ENCODE data around the gene LIN9. TPM values are rescaled to one million over a fixed set of nuclear protein-coding genes. Genes with fewer than 3 reads are reported as not detected.

Gene LIN9
- total and polyA plus RNA-seq, 2 of the 13 experiments (the other 11 are each of a cell fraction or from before 2014, with no cell fraction given) = 3.0 to 10.0 TPM

- H3K4me3 ChIP-seq (replicated peaks in 1 of 3; ENCODE audit: insufficient read depth in 1 of 3, low read depth in 2 of 3, low read length in 3 of 3) = no peak overlapping the region
- peaks cover 0 to 12% of the 10 kb centered on the region in 2 experiments; a peak in 1 of 5 replicates for H3K36me3 ChIP-seq (replicated peaks in 1 of 2; ENCODE audit: control insufficient read depth in 1 of 2, insufficient read depth in 2 of 2, low read length in 2 of 2)
- no peak overlapping the region for H3K27ac ChIP-seq (ENCODE audit: extremely low read length, insufficient read depth, low read length)
- H3K9ac ChIP-seq (ENCODE audit: insufficient read depth, low read depth, low read length) = no peak overlapping the region
- POLR2A ChIA-PET = no interaction called here
- no peaks in the 10 kb centered on the region for H3K4me1 ChIP-seq (ENCODE audit: insufficient read depth, low read length)
- DNase-seq (ENCODE audit: low spot score) = no peak
- no peaks in the 10 kb centered on the region for H4K20me1 ChIP-seq (ENCODE audit: insufficient read depth, low read length)
- no peak for ATAC-seq
- no peak overlapping the region for H3K4me2 ChIP-seq (ENCODE audit: low read depth, low read length)
- CTCF ChIA-PET (ENCODE audit: low intra/inter-chr PET ratio, low total read pairs) = no interaction called here
- BruUV-seq (replicated peaks) = no TSS peak
- TF ChIP-seq CEBPG (CRISPR knock-in tag; IDR thresholded peaks at IDR 0.05) (0 out of 2 replicates have a peak, but pooled peaks have one; percentile 30), JDP2 (CRISPR knock-in tag; IDR thresholded peaks at IDR 0.05; ENCODE audit: borderline replicate concordance) (no peak), CEBPB (IDR thresholded peaks at IDR 0.05; ENCODE audit: borderline replicate concordance, low read depth, low read length) (peak; percentile 85)
- WGBS (ENCODE audit: low lambda C conversion rate) = 100% methylated on average over 1 of the region's 1 CpG
- H3K79me2 ChIP-seq (ENCODE audit: insufficient read depth, low read length) = no peaks in the 10 kb centered on the region
- peaks cover 17% of the 10 kb centered on the region for H3K9me3 ChIP-seq (ENCODE audit: low read length)
- no peak overlapping the region for H2AFZ ChIP-seq (ENCODE audit: low read length)
- intact Hi-C loops (cut with micrococcal nuclease; ENCODE audit: unreplicated experiment) = no loop called here
- H3K27me3 ChIP-seq (ENCODE audit: control insufficient read depth in 1 of 2, insufficient read depth in 2 of 2, low read length in 2 of 2) = no peaks in the 10 kb centered on the region
- in situ Hi-C loops (cut with HindIII; ENCODE audit: extremely low pct_ligation_motif_present, low pct_unique_long_range_greater_than_20kb) = no loop called here
- no peak for FAIRE-seq
These were observed 47.1 kb downstream of the LIN9 start for GRCh38 chr1:226261818-226262217.

DNA sequence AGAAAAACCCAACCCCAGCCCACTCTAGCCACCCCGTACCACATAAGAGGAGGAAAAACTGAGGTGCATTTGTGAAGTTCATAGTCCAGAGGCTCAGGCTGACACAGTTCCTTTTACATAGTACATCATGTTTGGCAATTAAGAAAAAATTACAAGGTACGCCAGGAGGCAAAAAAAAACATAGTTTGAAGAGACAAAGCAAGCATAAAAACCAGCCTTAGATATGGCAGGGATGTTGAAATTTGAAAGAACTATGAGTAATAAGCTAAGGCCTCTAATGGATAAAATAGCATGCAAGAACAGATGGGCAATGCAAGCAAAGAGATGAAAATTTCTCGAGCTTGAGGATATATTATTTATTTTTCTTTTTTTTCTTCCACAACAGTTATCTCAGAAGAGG is 53.6 kb downstream of the LIN9 start:
- Histone ChIP-seq H3K4me3 (replicated peaks in 1 of 3; ENCODE audit: insufficient read depth in 1 of 3, low read depth in 2 of 3, low read length in 3 of 3) (no peak overlapping the region), H3K4me1 (ENCODE audit: insufficient read depth, low read length) (no peaks in the 10 kb centered on the region), H3K79me2 (ENCODE audit: insufficient read depth, low read length) (no peaks in the 10 kb centered on the region), H3K36me3 (replicated peaks in 1 of 2; ENCODE audit: control insufficient read depth in 1 of 2, insufficient read depth in 2 of 2, low read length in 2 of 2) (peaks cover 1 to 3% of the 10 kb centered on the region in 2 experiments; a peak in 3 of 5 replicates), H3K4me2 (ENCODE audit: low read depth, low read length) (no peak overlapping the region), H3K9me3 (ENCODE audit: low read length) (peaks cover 5% of the 10 kb centered on the region), H4K20me1 (ENCODE audit: insufficient read depth, low read length) (no peaks in the 10 kb centered on the region), H2AFZ (ENCODE audit: low read length) (no peak overlapping the region), H3K27me3 (ENCODE audit: control insufficient read depth in 1 of 2, insufficient read depth in 2 of 2, low read length in 2 of 2) (no peaks in the 10 kb centered on the region), H3K27ac (ENCODE audit: extremely low read length, insufficient read depth, low read length) (no peak overlapping the region), H3K9ac (ENCODE audit: insufficient read depth, low read depth, low read length) (no peak overlapping the region)
- ChIA-PET CTCF (ENCODE audit: low intra/inter-chr PET ratio, low total read pairs) (no interaction called here), POLR2A (no interaction called here)
- ATAC-seq = no peak
- TF ChIP-seq ZNF335 (CRISPR knock-in tag; IDR thresholded peaks at IDR 0.05) = no peak
- TF ChIP-seq KDM5A (IDR thresholded peaks at IDR 0.05; ENCODE audit: borderline replicate concordance, low read length) = no peak
- no peak for TF ChIP-seq ZNF772 (CRISPR knock-in tag; IDR thresholded peaks at IDR 0.05)
- no peak for TF ChIP-seq ZNF572 (CRISPR knock-in tag; IDR thresholded peaks at IDR 0.05)
- TF ChIP-seq NFATC3 (CRISPR knock-in tag; IDR thresholded peaks at IDR 0.05) = no peak
- no peak for TF ChIP-seq PAF1 (CRISPR knock-in tag; IDR thresholded peaks at IDR 0.05)
- TF ChIP-seq ZNF143 (CRISPR knock-in tag; IDR thresholded peaks at IDR 0.05) = no peak
- TF ChIP-seq EP300 (IDR thresholded peaks at IDR 0.05; ENCODE audit: low read depth in 2 of 2, low read length in 2 of 2) = no peak
- TF ChIP-seq EP300 (CRISPR knock-in tag; IDR thresholded peaks at IDR 0.05; ENCODE audit: borderline replicate concordance) = no peak
- no peak for TF ChIP-seq CBX2 (IDR thresholded peaks at IDR 0.05; ENCODE audit: low read depth, low read length)
- TF ChIP-seq CBX2 (CRISPR knock-in tag; IDR thresholded peaks at IDR 0.05; ENCODE audit: low read depth) = no peak
- TF ChIP-seq ZNF12 (CRISPR knock-in tag; IDR thresholded peaks at IDR 0.05) = no peak
- TF ChIP-seq ZNF460 (CRISPR knock-in tag; IDR thresholded peaks at IDR 0.05; ENCODE audit: borderline replicate concordance) = no peak
- TF ChIP-seq, protein P1, sequence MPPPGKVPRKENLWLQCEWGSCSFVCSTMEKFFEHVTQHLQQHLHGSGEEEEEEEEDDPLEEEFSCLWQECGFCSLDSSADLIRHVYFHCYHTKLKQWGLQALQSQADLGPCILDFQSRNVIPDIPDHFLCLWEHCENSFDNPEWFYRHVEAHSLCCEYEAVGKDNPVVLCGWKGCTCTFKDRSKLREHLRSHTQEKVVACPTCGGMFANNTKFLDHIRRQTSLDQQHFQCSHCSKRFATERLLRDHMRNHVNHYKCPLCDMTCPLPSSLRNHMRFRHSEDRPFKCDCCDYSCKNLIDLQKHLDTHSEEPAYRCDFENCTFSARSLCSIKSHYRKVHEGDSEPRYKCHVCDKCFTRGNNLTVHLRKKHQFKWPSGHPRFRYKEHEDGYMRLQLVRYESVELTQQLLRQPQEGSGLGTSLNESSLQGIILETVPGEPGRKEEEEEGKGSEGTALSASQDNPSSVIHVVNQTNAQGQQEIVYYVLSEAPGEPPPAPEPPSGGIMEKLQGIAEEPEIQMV (CRISPR knock-in tag; IDR thresholded peaks at IDR 0.05; ENCODE audit: low read depth) = no peak
- no peak for FAIRE-seq
- intact Hi-C loops (cut with micrococcal nuclease; ENCODE audit: unreplicated experiment) (no loop called here), in situ Hi-C loops (cut with HindIII; ENCODE audit: extremely low pct_ligation_motif_present, low pct_unique_long_range_greater_than_20kb) (no loop called here)
- BruUV-seq (replicated peaks) = no TSS peak
- 71% methylated on average over 3 of the region's 3 CpGs for WGBS (ENCODE audit: low lambda C conversion rate)
- no peak for DNase-seq (ENCODE audit: low spot score)
